ENCODE results near the gene PLEKHG5.

GRCh38 chr1:6485168-6486101 is 6.0 kb downstream of the PLEKHG5 start:
- no peak for TF ChIP-seq CTCF (conservative IDR thresholded peaks at IDR 0.05)
- TF ChIP-seq ZFX (IDR thresholded peaks at IDR 0.05): no peak
